ENCODE measurements around the gene ITPR3.
A peak's percentile ranks its signal among the peaks of the same experiment; 100 is the strongest.

Gene ITPR3

DNA sequence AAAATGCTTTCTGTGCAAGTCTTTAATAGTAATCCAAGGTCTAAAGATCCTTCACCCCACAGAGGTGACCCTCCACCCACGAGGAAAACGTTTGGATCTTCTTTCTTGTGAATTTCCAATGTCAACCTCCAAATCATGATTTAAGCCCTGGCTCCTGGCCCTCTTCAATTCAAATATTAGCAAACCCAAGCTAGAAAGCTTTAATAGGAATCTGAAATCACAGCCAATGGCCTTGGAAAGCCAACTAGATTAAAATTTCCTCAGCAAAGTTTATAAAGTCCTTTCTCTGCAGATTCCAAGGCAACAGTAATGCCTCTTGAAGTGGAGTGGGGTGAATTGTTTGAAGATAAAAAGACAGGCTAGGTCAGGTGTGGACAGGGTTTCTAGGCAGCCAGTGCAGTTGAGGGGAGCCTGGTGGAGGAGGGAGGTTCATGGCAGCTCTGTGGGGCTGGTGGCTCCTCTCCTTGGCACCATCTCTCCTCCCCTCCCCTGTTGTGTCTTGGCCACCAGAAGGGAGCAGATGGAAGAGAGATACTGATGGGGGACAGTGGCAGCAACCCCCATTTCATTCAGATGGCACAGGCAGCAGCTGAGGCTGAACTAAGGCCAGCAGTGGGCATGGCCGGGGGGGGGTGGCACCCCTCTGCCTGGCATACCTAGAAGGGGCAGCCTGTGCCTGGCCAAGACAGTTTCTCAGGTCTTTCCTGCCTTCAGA is 102.4 kb downstream of the ITPR3 start:
- no peak for DNase-seq

DNA sequence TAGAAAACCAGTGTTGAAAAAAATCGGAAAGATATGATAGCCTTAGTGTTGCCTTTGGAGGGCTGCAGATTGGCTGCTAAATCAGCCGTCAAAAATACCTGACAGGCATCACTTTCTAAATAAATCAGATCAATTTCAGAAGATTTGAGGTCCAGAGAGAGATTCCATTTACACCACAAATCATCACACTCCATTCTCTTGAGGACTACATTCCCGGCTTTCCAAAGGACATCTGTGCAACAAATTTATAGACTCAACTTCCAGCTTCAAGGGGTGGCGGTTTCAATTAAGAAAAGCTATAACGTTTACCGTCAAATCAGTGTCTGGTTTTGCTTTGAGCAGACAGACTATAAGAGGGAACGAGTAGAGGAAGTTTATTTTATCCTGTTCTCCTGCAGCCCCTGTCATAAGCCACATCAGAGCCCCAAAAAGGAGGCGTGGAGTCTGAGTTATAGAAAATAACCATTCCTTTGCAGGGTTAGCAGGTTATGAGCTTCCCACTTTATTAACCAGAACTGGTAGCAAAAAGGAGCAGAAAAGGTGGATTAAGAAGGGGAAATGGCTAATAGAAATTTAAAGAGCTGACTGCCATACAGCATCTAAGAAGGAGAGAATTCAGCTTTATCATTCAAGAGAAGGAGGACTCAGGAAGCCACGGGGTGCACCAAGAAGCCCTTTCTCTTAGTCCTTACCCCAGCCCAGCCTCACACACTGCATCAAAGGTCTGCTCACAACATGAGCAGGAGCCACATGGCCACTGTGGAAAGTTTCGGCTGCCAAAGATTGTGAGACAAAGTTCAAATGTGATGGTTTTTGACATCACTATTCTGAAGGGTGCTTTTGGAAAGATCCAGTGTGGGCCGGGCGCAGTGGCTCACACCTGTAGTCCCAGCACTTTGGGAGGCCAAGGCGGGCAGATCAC is 103.2 kb downstream of the ITPR3 start:
- DNase-seq, result no peak

- no peak for DNase-seq
Observed at GRCh38 chr6:33725222-33725621, 104.1 kb downstream of the ITPR3 start.

GRCh38 chr6:33725891-33726673 is 105.0 kb downstream of the ITPR3 start:
- no peak for DNase-seq

DNA sequence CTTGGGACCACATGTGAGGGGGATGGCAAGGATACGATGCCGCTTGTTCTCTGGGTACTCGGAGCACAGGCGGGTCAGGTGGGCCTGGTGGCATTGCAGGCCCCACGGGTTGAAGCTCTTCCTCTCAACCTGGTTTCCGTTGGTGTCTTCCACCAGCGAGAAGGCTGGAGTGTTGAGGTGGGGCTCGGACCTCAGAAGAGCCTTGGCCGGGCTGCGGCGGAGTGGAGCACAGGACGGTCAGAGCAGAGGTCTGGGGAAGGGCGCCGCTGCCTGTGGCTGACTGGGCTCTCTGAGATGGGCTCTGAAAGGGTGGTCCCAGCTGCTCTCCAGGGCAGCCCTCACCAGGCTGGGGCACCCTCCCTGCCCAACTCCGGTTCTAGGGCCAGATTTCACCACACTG is 105.6 kb downstream of the ITPR3 start:
- no peak for DNase-seq

- no peak for DNase-seq
Observed at GRCh38 chr6:33727126-33727525, 106.0 kb downstream of the ITPR3 start.

DNA sequence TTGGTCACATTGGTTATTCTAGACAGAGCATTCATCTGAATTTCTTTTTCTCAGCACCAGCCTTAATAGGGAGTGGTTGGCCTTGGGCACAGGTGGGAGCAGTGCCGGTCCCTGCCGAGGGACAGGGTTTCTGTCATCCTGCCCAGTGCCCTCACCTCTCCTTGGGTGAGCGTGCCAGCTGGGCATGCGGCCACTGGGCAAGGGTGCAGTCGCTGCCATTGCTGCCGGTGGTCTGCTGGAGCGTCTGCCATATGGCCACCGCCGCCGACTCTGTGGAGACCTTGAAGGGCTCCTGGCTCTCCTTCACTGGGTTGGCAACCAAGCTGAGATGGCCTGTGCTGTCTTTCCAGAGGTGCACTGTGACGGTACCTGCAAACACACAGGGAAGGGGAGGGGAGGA is 106.8 kb downstream of the ITPR3 start:
- DNase-seq, result no peak

GRCh38 chr6:33728438-33728837 is 107.3 kb downstream of the ITPR3 start:
- no peak for DNase-seq

DNA sequence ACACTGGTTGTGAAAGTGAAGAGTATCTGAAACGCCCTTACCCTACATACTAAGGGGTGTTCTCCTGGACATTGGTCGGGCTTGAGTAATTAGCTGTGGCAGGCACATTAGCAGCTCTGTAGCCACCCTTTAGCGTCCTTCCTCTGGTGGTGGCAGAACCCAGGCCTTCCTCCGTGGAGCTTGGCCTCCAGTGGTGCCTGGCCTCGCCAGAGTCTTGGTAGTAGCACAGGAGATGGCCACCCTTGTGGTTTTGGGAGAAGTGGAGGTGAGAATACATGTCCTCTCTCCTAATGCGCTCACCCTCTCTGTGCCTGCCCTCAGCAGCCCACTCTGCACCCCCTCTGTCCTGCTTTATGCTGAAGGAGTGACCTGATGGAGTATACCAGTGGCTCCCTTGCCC is 107.9 kb downstream of the ITPR3 start:
- DNase-seq, result no peak

- DNase-seq, result no peak
Observed at GRCh38 chr6:33730611-33731010, 109.5 kb downstream of the ITPR3 start.

DNA sequence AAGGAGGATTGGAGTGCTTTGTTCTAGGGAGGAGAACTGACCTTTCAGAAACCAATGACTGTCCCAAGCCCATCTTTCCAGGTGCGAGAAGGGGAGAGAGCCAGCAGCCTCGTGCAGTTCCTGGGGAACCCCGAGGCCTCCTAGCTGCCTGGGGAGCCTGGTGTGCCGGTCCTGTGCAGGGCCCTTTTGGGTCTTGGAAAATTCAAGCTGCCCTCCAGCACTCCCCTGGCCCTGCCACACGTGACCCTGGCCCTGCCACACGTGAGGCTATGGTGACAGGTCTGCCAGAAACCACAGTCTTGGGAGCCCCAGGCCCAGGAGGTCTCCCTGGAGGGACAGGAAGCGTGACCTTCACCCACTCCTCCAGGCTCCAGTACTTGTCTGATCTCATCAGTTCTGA is 109.9 kb downstream of the ITPR3 start:
- no peak for DNase-seq

DNA sequence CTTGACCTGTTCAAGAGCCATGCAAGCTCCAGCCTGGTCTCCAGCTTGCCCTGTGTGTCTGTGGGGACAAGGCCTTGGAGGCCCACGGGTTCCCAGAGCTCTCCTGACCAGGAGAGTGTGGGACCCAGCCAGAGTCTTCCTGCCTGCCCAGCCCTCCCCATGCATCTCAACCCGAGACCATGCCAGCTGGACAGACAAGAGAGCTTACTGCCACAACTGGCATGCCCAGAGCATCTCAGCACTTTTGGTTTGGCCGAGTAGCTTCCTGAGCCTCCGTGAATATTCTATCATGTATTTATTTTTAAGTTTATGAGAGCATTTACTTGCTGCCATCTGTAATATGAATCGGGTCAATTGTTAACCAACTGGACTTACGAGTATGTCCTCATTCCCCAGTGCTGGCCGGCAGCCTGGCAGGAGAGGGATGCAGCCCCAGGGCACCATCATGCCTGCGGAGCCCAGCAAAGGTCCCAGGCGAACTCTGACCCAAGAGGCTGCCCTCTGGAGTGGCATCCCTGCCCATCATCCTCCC is 110.7 kb downstream of the ITPR3 start:
- no peak for DNase-seq

- no peak for DNase-seq
Observed at GRCh38 chr6:33732385-33732784, 111.3 kb downstream of the ITPR3 start.

DNA sequence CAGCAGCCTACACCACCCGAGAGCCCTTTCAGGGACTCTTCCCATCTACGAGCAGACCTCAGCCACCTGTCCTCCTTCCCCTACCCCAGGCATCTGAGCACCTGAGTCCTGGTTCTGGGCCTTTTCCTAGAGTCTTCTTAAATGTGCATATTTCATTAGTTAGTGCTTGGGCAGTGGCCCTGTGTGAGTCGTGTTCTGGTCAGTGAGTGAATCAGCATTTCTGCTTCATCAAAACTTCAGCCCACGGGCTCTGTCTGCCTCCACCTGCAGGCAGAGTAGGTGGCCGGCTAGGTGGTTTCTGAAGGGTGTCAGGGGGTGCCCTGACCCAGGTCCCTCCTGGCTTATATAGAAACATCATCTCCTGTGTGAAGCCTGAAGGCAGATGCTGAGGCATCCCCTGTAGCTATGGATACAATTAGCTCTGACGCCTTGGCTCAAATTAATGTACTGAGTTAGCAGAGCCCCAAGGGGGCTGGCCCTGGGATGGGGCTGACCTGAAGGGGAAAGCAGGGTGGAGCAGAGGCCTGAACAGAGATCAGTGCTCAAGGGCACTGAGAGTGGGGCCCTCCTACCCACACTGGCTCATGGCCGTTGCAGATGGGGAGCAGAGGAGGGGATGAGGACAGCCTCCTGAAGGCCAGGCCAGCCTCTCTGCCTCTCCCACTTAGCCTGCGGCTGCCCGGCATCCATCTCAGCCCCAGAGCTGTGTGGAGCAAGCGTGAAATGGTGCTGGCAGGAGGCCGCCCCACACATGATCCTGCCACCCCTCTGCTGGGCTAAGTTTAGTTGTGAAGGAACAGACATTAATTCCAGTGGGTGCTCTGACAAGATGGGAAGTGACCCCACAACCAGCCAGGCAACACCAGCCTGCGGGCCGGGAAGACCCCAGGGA is 111.9 kb downstream of the ITPR3 start:
- no peak for DNase-seq

GRCh38 chr6:33733709-33734007 is 112.5 kb downstream of the ITPR3 start:
- no peak for DNase-seq

DNA sequence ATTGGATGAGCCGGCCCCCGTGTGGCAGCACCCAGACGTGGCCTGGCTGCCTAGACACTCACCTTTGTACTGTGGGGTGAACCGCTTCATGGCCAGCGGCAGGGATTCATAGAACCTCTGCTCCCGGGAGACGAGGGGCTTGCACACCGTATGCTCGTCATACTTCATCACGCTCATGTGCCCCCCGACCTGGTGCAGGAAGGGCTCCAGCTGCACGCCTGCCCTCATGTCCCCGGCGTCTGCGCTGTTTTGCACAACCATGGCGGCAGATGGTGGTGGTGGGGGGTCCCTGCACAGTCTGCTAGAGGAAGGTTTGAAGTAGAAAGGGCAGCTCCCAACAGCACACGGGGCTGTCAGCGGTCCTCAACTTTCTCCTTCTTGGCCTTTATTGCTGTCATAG is 114.1 kb downstream of the ITPR3 start:
- no peak for DNase-seq

DNA sequence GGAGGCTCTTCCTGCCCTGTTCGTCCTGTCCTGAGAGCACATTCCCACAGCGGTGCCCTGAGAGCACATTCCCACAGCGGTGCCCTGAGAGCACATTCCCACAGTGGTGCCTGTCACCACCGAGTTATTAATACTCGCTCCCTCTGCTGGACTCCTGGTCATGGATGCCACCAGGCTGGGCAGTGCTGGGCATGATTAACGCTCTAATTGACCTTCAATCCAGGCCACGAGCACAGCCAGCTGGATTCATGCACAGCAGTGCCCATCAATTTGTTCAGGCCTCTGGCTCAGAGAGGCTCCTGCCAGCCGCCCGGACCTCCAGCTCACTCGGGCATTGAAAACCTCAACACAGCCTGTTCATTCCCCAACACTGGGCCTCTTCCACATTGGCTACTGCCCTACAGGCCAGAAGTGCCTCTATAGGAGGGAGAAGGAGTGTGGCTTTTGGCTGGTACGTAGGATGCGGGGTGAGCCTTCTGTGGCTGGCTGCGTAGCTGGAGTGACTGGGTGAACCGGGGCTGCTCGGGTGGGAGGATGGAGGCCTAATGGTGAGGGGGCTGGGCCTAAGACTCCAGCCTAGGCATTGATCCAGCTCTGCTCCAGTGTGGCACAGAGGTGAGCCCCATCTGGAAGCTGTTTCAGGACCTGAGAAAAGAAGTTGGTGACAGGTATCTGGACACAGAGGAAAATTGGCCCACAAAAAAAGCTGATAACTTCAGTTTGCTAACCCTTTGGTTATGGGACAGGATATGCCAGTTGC is 116.3 kb downstream of the ITPR3 start:
- DNase-seq, result no peak

- no peak for DNase-seq
Observed at GRCh38 chr6:33738153-33738552, 117.0 kb downstream of the ITPR3 start.

- DNase-seq, result no peak
Observed at GRCh38 chr6:33738879-33739278, 117.8 kb downstream of the ITPR3 start.

- DNase-seq, result peak; percentile 21 to 27
Observed at GRCh38 chr6:33739571-33739970, 118.4 kb downstream of the ITPR3 start.

- peak; percentile 71 to 80 for DNase-seq
Observed at GRCh38 chr6:33740204-33740608, 119.1 kb downstream of the ITPR3 start.

- no peak for DNase-seq
Observed at GRCh38 chr6:33740794-33741193, 119.7 kb downstream of the ITPR3 start.

All from AML-193 (cell line).